K562 (cell line): ENCODE data around the gene FBXW11. TPM values are rescaled to one million over a fixed set of nuclear protein-coding genes. Genes with fewer than 3 reads are reported as not detected.

Source experiments
- ATAC-seq: fragments of 200-7000 bp; cut with Tn5 transposase; 3 replicates; pipeline ENCODE4 v1.9.1; 2020; ENCODE audit warnings: moderate library complexity
- BruUV-seq: library from RNA; stranded (reverse); fragments of 400-500 nt; replicated peaks from 2 replicates; lab custom pipeline; 2021; lab: Mats Ljungman, UMichigan
- CTCF ChIA-PET: fragments of 300-600 bp; formaldehyde crosslinking; extraction: SDS; loops from one replicate; lab custom pipeline; 2021; ENCODE audit warnings: low intra/inter-chr PET ratio; lab: Yijun Ruan, JAX
- POLR2A ChIA-PET: fragments of 300-600, 350-650 bp; sonication (Branson Sonifier 250); formaldehyde crosslinking; extraction: SDS; loops from one replicate; lab custom pipeline; 2021; ENCODE audit warnings: antibody characterized with exemption, inconsistent platforms; lab: Yijun Ruan, JAX
- DNase-seq, 4 experiments: peaks; one replicate each; pipeline versions ENCODE4 v3.0.0 to v3.0.0-alpha.2; 2011 to 2018; ENCODE audit warnings: low spot score in 3 of 4, mixed read lengths in 3 of 4; ENCODE audit errors: extremely low read depth in 1 of 4
- FAIRE-seq: peaks from 2 replicates; lab custom pipeline; 2011; peaks lifted over from hg19 to GRCh38; lab: Jason Lieb, UNC
- H2AFZ ChIP-seq: 2 replicates; pipeline ENCODE4 v1.6.0; 2011; ENCODE audit warnings: low read depth, low read length, control low read depth, inconsistent platforms
- H3K27ac ChIP-seq: fragments of 200-600 bp; 3 replicates; pipeline ENCODE4 v1.8.0; 2011; ENCODE audit warnings: low read depth, mild to moderate bottlenecking, control low read depth, inconsistent platforms, low read length, moderate library complexity, mixed read lengths; ENCODE audit errors: extremely low read depth
- H3K27me3 ChIP-seq, 2 experiments: fragments of 300-600 bp in 1 of 2; 2 replicates in 1 of 2; 3 replicates in 1 of 2; pipeline versions ENCODE4 v1.6.0 to v1.8.0; 2011; ENCODE audit warnings: inconsistent platforms in 2 of 2, low read length in 2 of 2, mild to moderate bottlenecking in 1 of 2, mixed read lengths in 1 of 2, moderate library complexity in 1 of 2; ENCODE audit not compliant: control insufficient read depth in 2 of 2, insufficient read depth in 2 of 2
- H3K36me3 ChIP-seq: fragments of 300-600 bp; 3 replicates; pipeline ENCODE4 v1.8.0; 2011; ENCODE audit warnings: mild to moderate bottlenecking, low read length, inconsistent platforms; ENCODE audit not compliant: control insufficient read depth, insufficient read depth
- H3K4me1 ChIP-seq, 2 experiments: fragments of 200-600 bp in 1 of 2; replicated peaks in 1 of 2; 2 replicates in 1 of 2; 3 replicates in 1 of 2; pipeline versions ENCODE4 v1.5.1 to v1.8.0; 2011; ENCODE audit warnings: inconsistent platforms in 2 of 2, low read length in 2 of 2, mild to moderate bottlenecking in 1 of 2, mixed read lengths in 1 of 2, moderate library complexity in 1 of 2; ENCODE audit not compliant: control insufficient read depth in 2 of 2, insufficient read depth in 2 of 2
- H3K4me2 ChIP-seq: 2 replicates; pipeline ENCODE4 v1.6.1; 2011; ENCODE audit warnings: low read length, control low read depth, inconsistent platforms, mixed read lengths; ENCODE audit not compliant: insufficient read depth
- H3K4me3 ChIP-seq: fragments of 200-600 bp; sonication (generic), shearing (Covaris generic); 2 replicates; pipeline ENCODE4 v1.5.1; 2016; ENCODE audit warnings: control low read depth, inconsistent platforms
- H3K79me2 ChIP-seq: fragments of 200-600 bp; 3 replicates; pipeline ENCODE4 v1.8.0; 2011; ENCODE audit warnings: low read length, inconsistent platforms; ENCODE audit not compliant: control insufficient read depth, insufficient read depth
- H3K9ac ChIP-seq, 2 experiments: 2 replicates each; pipeline versions ENCODE4 v1.6.0 to v1.6.1; 2011; ENCODE audit warnings: low read depth in 2 of 2, low read length in 2 of 2, control low read depth in 1 of 2, inconsistent platforms in 1 of 2, mild to moderate bottlenecking in 1 of 2, mixed read lengths in 1 of 2; ENCODE audit not compliant: insufficient read depth in 1 of 2
- H3K9me1 ChIP-seq: one replicate; pipeline ENCODE4 v1.6.0; 2011; ENCODE audit warnings: inconsistent platforms, mild to moderate bottlenecking, low read length, moderate library complexity; ENCODE audit not compliant: control insufficient read depth, insufficient read depth
- H3K9me3 ChIP-seq: replicated peaks from 2 replicates; pipeline ENCODE4 v1.5.1; 2011; ENCODE audit warnings: low read depth, low read length, inconsistent platforms; ENCODE audit not compliant: control insufficient read depth, insufficient read depth
- H4K20me1 ChIP-seq: replicated peaks from 2 replicates; pipeline ENCODE4 v1.6.1; 2011; ENCODE audit warnings: low read length, inconsistent platforms, mixed read lengths; ENCODE audit not compliant: control insufficient read depth, insufficient read depth
- GATA2 ChIP-seq: sonication (generic); formaldehyde crosslinking; IDR thresholded peaks from 2 replicates; pipeline ENCODE4 v1.4.0; 2020; ENCODE audit warnings: mild to moderate bottlenecking, missing genetic modification reagents
- RBM15 ChIP-seq: fragments of 200-400 bp; formaldehyde crosslinking; IDR thresholded peaks from 2 replicates; pipeline ENCODE4 v1.6.1; 2018; ENCODE audit warnings: mild to moderate bottlenecking, low read length, moderate library complexity; ENCODE audit not compliant: insufficient read depth
- SMARCA4 ChIP-seq: fragments of 450-650 bp; IDR thresholded peaks from 2 replicates; pipeline ENCODE4 v1.6.1; 2016
- ZNF507 ChIP-seq: conservative IDR thresholded peaks from 2 replicates; pipeline ENCODE4 v1.6.1; 2017; ENCODE audit warnings: missing genetic modification characterization, missing compliant biosample characterization
- WGBS: fragments of 100-300 bp; shearing (Covaris generic); methylation state at CpG from one replicate; pipeline ENCODE4 v1.1.6; 2016; ENCODE audit warnings: low coverage, mixed read lengths; ENCODE audit not compliant: insufficient coverage; ENCODE audit errors: missing lambda C conversion rate; 5-methylcytosine and 5-hydroxymethylcytosine counted together
- in situ Hi-C: fragments of 300-500 bp; cut with MboI; formaldehyde crosslinking; loops from 4 replicates; pipeline ENCODE4 v1.15.0; 2018; ENCODE audit warnings: inconsistent platforms, mixed read lengths
- intact Hi-C: fragments of 100-400 bp; cut with micrococcal nuclease; formaldehyde crosslinking; loops from 2 replicates; pipeline ENCODE4 v1.14.2; 2022
- polyA plus RNA-seq, 8 experiments: library from polyadenylated mRNA; depleted of rRNA in 4 of 8; stranded (reverse) in 5 of 8; unstranded in 3 of 8; fragments of >200 nt; fragmentation: Nextera tagmentation in 2 of 8; fragmentation: Illumina TruSeq in 1 of 8; extraction: Ambion mirVana in 2 of 8; extraction: Trizol in 1 of 8; gene quantifications; 2 replicates each; pipeline versions ENCODE4 v1.2.1 to v1.2.3, GENCODE V29; 2011 to 2014; ENCODE audit warnings: inconsistent platforms in 1 of 8, missing spikeins in 1 of 8
- total RNA-seq, 7 experiments: library from RNA; depleted of rRNA in 6 of 7; stranded (reverse); fragments of >200 nt in 6 of 7; fragmentation: Illumina TruSeq in 2 of 7; extraction: Trizol in 2 of 7; gene quantifications; 2 replicates each; pipeline versions ENCODE4 v1.2.1 to v1.2.3, GENCODE V29; 2011 to 2021; ENCODE audit warnings: low replicate concordance in 1 of 7
- TF ChIP-seq, protein P1 (sequence below): fragments of 450-650 bp; IDR thresholded peaks from 2 replicates; pipeline ENCODE4 v1.6.1; 2018; ENCODE audit warnings: mild to moderate bottlenecking, low read depth; ENCODE audit not compliant: partially characterized antibody
- TF ChIP-seq, protein P2 (sequence below): fragments of 450-650 bp; formaldehyde crosslinking; IDR thresholded peaks from 2 replicates; pipeline ENCODE4 v1.4.0; 2020; ENCODE audit warnings: mild to moderate bottlenecking, moderate library complexity

The FBXW11 gene
- total and polyA plus RNA-seq, 9 of the 15 experiments (the other 6 are each of a cell fraction or from before 2014, with no cell fraction given), result 3.0 to 28.6 (median 23.6) TPM

DNA sequence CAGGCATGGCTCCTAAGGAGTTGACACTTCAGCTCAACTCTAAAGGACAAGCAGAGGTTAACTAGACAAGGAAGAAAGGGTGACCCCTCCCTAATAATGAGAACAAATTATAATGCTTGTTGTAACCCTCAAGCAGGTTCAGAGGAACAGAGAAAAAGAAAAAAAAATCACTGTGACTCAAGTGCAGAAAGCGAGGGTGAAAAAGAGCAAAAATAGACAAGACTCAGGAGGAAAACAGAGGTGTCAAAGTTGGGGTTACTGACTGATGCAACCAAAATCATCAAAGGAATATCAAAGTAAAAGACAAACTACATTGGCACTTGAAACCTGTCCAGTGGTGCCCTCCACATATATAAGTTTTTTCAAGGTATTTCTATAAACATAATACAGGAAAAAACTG, 28.4 kb downstream of the FBXW11 start:
- Histone ChIP-seq H3K4me2 (no peak overlapping the region), H2AFZ (no peak overlapping the region), H3K4me3 (no peak overlapping the region), H3K9me1 (no peaks in the 10 kb centered on the region), H3K9me3 (no peaks in the 10 kb centered on the region), H3K79me2 (peaks cover 52% of the 10 kb centered on the region), H4K20me1 (no peaks in the 10 kb centered on the region), H3K4me1 (no peaks in the 10 kb centered on the region; a peak in 1 of 5 replicates), H3K9ac (no peak overlapping the region), H3K36me3 (no peaks in the 10 kb centered on the region), H3K27me3 (no peaks in the 10 kb centered on the region), H3K27ac (no peak overlapping the region)
- ChIA-PET POLR2A (interaction anchor here (0.6 to 1.6 kb wide), 4 partner anchors 8 to 570 kb away, joined by 3 to 5 read pairs (median 4); no protein-coding TSS in a partner anchor), CTCF (no interaction called here)
- 100% methylated on average over 1 of the region's 1 CpG for WGBS
- ATAC-seq (no peak), FAIRE-seq (no peak), DNase-seq (no peak)
- no TSS peak for BruUV-seq
- TF ChIP-seq ZNF507 (tag), result no peak
- TF ChIP-seq RBM15, result no peak
- TF ChIP-seq, protein P1, sequence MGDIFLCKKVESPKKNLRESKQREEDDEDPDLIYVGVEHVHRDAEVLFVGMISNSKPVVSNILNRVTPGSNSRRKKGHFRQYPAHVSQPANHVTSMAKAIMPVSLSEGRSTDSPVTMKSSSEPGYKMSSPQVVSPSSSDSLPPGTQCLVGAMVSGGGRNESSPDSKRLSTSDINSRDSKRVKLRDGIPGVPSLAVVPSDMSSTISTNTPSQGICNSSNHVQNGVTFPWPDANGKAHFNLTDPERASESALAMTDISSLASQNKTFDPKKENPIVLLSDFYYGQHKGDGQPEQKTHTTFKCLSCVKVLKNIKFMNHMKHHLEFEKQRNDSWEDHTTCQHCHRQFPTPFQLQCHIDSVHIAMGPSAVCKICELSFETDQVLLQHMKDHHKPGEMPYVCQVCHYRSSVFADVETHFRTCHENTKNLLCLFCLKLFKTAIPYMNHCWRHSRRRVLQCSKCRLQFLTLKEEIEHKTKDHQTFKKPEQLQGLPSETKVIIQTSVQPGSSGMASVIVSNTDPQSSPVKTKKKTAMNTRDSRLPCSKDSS, result no peak
- TF ChIP-seq SMARCA4, result no peak
- TF ChIP-seq, protein P2, sequence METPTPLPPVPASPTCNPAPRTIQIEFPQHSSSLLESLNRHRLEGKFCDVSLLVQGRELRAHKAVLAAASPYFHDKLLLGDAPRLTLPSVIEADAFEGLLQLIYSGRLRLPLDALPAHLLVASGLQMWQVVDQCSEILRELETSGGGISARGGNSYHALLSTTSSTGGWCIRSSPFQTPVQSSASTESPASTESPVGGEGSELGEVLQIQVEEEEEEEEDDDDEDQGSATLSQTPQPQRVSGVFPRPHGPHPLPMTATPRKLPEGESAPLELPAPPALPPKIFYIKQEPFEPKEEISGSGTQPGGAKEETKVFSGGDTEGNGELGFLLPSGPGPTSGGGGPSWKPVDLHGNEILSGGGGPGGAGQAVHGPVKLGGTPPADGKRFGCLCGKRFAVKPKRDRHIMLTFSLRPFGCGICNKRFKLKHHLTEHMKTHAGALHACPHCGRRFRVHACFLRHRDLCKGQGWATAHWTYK (CRISPR knock-in tag), result no peak
- no peak for TF ChIP-seq GATA2 (CRISPR knock-in tag)
- intact Hi-C loops (no loop called here), in situ Hi-C loops (no loop called here)
